Measurements from ENCODE around the gene GAL3ST2.

Gene GAL3ST2

DNA sequence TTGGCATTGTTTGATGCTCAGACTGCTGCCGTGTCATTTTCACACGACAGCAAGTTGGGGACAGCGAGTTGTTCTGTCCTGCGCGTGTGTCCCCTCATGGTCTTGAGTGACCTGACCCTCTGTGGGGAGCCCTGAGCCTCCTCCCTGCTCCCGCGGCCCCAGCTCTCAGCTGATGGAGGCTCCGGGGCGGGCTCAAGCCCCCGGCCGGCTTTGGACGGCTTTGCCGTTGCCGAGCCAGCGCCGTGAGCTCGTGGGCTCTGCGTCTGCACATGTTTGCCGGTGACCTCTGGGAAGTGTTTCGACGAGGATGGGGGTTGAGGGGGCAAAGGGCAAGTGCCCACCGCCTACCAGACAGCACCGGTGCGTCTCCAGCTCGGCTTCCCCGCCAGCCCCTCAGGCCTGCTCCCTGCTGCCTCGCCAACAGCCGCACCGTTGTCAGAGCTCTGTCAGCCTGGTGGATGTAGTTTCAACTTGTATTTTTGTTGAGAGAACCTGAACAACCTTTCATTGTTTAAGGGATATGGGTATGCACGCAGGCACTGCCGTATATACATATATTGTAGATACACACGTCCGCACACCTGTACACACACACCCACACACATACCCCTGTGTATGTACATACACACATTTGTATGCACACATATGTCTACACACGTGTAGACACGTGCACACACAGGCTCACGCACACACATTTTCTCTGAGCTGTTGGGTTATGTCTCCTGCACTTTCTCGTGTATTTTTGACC is 68.4 kb downstream of the GAL3ST2 start:
- DNase-seq (ENCODE audit: low spot score) = peak; percentile 28

DNA sequence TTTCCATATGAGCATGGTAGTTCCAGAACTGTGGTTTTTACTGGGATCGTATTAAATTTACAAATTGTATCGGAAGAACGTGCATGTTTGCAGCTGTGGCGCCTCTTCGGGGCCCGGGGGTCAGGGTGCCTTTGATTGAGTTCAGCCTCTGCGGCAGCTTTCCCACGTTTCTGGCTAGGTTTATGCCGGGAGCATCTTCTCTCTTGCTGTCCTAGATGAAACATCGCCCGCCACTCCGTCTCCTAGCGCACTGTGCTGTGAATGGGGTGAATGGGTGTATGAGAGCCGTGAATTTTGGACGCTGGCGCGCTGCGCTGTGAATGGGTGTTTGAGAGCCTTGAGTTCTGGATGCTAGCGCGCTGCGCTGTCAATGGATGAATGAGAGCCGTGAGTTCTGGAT is 69.8 kb downstream of the GAL3ST2 start:
- DNase-seq (ENCODE audit: low spot score) = no peak

DNA sequence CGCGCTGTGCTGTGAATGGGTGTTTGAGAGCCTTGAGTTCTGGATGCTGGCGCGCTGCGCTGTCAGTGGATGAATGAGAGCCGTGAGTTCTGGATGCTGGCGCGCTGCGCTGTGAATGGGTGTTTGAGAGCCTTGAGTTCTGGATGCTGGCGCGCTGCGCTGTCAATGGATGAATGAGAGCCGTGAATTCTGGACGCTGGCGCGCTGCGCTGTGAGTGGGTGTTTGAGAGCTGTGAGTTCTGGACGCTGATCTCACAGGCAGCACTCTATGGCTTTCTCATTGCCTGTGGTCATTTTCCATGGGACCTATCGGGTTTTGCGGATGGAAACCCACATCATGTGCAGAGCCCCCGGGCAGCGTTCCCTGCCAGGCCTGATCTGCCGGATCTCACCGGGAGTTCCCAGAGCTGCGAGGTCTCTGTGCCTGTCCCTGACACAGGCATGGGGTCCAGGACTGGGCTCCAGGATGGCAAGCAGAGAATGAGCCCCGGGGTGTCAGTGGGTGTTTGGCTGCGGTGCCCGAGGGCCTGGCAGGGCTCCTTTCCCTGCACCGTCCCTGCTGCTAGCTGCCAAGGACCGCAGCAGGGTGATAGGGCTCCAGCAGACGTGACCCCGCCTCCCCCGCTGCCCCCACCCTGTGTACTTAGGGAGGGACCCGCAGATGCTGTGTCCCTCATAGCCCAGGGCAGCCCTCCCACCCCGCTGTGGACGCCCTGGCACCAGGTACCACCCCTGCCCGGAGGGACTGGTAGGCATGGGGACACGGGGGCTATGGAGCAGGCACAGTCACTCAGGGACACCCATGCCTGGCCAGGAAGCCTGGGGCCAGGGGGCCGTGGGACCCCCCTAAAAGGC is 72.4 kb downstream of the GAL3ST2 start:
- DNase-seq (ENCODE audit: low spot score) = peak; percentile 12

DNA sequence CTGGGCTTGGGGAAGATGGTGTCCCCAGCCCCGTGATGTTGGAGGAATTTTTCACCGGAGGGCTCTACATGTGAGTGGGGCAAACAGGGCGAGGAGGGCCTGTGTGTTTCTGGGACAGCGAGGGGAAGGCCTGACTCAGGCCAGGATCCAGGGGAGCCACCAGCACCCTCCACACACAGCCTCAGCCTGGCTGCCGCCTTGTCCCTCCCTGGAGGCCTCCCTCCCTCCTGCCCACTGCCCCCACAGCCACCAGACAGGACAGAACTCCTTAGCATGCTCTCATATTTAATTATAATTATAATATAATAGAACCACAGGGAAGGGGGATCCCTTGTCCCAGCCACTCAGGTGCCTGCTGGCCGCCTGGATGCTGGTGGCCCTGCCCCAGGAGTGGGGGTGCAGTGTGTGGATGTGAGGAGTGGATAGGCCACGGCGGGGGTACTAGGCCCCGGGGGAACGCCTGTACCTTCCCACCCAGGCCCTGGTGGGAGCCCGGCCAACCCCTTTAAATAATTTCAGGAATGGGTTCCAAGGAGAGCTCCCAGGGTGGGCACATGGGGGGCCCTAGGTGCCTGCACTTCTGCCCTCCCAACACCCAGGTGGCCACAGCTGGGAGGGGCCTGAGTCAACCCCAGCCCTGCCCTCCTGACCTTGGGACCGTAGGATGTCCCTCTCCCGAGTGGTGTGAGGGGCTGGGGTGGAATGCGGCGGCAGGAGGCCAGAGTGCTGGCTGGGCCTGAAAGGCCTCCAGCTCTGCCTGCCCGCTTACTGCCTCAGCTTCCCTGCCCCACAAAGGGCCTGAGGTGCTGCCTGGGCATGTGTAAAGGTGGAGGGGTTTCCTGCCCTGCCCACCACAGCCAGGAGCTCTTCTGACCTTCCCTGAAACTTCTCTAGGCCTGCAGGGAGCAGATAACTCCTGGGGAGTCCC is 73.3 kb downstream of the GAL3ST2 start:
- DNase-seq (ENCODE audit: low spot score) = peak; percentile 28

DNA sequence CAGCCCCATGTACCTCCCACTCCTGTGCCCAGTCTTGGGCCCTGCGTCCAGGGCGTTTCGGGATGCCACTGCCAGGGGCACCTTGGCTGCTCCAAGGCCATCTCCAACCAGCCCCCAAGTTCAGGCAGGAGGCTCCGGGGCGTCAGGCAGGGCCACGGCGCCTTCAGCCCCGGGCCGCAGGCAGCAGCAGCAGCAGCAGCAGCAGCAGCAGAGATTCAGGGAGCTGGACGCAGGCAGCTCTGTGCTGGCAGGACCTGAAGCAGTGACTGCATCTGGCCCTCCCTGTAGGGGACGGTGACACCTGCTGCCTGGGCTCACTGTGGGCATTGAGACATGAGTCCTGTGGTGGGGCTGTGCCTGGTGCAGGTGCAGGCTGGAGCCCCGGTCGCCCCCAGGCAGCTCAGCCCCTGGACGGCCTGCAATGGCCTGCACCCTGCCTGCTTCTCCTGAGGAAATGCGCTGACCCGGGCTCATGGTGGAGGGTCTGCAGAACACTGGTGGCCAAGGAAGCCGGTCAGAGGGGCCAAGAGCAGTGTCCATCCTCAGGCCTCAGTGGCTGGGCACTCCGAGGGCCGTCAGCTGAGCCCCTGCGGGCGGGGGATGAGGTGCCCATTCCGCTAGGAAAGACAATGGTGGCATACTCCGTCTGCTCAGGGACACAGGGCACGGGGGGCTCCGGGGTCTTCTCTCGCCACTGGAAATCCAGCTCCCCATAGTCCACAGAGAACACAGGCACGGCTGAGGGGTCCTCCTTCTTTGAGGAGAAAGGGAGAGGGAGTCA is 74.1 kb downstream of the GAL3ST2 start:
- DNase-seq (ENCODE audit: low spot score) = peak; percentile 16

DNA sequence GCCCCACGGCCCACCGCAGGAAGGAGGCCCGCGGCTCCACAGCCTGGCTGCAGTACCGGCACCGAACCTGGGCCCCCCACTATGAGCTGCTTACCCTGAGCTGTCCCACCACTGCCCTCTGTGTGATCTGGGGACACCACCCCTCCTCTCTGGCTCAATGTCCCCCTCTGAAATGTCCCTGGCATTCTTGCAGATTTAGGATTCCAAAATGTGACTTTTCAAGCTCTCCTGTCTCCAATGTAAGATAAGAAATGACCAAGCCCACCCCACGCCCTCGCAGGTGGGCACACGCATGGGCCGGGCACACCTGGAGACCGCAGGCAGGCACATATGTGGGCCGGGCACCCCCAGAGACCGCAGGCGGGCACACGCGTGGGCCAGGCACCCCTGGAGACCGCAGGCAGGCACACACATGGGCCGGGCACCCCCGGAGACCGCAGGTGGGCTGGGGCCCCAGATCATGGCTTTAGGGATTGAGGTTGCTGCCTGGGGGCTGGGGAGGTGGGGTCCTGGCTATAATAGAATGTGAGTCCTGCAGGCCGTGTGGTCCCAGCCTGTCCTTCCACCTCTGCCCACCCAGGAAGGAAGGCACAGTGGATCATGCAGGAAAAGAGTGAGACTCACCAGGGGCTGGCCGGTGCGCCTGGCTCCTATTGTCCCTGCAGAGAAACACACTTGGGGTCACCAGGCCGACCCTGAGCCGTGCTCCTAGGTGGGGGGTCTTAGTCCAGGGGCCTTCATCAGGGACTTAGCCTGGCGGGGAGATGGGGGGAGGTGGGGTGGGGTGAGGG is 74.9 kb downstream of the GAL3ST2 start:
- DNase-seq (ENCODE audit: low spot score) = peak; percentile 24

DNA sequence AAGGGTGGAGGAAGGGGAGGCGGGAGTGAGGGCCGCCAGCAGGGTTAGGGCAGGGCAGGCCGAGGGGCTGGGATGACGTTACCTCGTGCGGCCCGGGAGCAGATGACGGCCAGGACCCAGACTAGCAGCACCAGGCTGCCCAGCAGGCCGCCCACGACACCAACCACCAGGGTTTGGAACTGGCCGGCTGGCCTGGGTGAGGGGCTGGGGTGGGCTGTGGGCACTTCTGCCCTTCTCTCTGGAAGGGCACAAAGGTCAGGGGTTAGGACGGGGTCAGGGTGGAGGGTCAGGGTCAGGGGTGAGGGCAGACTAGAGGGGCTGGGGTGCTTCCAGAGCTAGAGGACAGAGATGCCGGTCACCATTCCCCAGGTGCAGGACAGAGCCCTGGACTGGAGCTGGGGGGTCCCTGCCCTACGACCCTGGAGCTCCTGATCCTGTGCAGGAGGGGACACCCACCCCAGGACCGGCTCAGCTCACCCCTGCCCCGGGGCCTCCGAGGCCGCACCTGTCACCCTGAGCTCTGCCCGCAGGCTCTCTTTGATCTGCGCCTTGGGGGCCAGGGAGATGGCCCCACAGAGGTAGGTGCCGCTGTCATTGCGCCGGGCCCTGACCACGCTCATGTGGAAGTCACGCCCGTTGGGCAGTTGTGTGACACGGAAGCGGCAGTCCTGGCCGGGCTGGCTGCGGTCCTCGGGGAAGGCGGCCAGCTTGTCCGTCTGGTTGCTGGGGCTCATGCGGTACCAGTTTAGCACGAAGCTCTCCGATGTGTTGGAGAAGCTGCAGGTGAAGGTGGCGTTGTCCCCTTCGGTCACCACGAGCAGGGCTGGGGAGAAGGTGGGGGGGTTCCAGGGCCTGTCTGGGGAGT is 75.7 kb downstream of the GAL3ST2 start:
- DNase-seq (ENCODE audit: low spot score) = peak; percentile 21

DNA sequence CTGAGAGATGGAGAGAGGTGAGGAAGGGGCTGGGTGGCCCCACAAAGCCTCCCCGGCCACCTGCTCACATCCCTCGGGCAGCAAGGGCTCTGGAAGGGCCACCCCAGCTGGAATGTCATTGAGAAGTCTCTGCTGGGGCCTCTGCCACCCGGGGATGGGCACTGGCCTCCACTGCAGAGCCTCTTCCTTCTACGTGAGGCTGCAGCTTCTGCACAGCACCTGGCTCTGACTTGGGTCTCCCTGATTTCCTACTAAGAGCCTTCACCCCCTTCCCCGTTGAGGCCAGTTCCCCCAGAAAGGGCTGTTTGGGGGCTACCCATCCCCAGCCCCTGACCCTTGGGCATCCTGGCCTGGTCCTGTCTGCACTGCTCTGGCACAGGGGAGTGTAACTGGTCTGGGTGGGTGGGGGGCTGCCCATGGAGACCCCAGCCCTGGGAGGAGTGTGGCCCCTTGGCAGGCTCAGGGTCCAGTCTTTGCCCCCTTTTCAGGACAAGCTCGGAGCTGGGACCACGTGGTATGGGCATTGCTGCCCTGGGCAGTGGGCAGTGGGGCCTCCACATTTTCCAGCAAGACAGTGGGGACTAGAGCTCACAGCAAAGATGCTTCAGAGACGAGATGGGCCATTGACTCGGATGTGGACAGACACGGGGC is 76.5 kb downstream of the GAL3ST2 start:
- peak; percentile 22 for DNase-seq (ENCODE audit: low spot score)

Data from D341Med (cell line).